Heart right ventricle (tissue), 16 donors: ENCODE results near the gene HSPA12A. TPM values are rescaled to one million over a fixed set of nuclear protein-coding genes. Genes with fewer than 3 reads are reported as not detected.

Experiments used
- ATAC-seq, 8 donors: fragments of 200-7000 bp; cut with Tn5 transposase; one replicate each; pipeline ENCODE4 v1.9.1; 2020; ENCODE audit warnings: mild to moderate bottlenecking in 8 of 8, moderate library complexity in 8 of 8, moderate number of reproducible peaks in 1 of 8
- DNase-seq, 2 donors: peaks; one replicate each; pipeline ENCODE4 v3.0.0-alpha.2; 2020
- H3K27ac ChIP-seq, 10 donors: fragments of 200-600 bp; sonication (generic) in 2 of 10; one replicate each; pipeline versions ENCODE4 v1.5.0 to v1.8.0; 2020 to 2022; ENCODE audit warnings: mild to moderate bottlenecking in 3 of 10
- H3K27me3 ChIP-seq, 7 donors: fragments of 200-600 bp; one replicate each; pipeline ENCODE4 v1.8.0; 2021 to 2022; ENCODE audit warnings: mild to moderate bottlenecking in 2 of 7
- H3K36me3 ChIP-seq, 9 donors: fragments of 200-600 bp; sonication (generic) in 1 of 9; one replicate each; pipeline versions ENCODE4 v1.5.0 to v1.8.0; 2020 to 2022; ENCODE audit warnings: mild to moderate bottlenecking in 2 of 9
- H3K4me1 ChIP-seq, 9 donors: fragments of 200-600 bp; sonication (generic) in 1 of 9; one replicate each; pipeline versions ENCODE4 v1.5.0 to v1.8.0; 2020 to 2022; ENCODE audit warnings: mild to moderate bottlenecking in 4 of 9
- H3K4me3 ChIP-seq, 10 donors: fragments of 200-600 bp; sonication (generic) in 2 of 10; one replicate each; pipeline versions ENCODE4 v1.5.0 to v1.8.0; 2020 to 2022; ENCODE audit warnings: mild to moderate bottlenecking in 7 of 10, moderate library complexity in 2 of 10
- H3K9me3 ChIP-seq, 11 donors: fragments of 200-600 bp in 10 of 11; sonication (generic) in 2 of 11; one replicate each; pipeline versions ENCODE4 v1.5.0 to v1.8.0; 2013 to 2022; ENCODE audit warnings: mild to moderate bottlenecking in 2 of 11, control low read depth in 1 of 11, moderate library complexity in 1 of 11
- CTCF ChIP-seq, 9 donors: fragments of 200-600 bp; sonication (generic) in 2 of 9; IDR thresholded peaks; one replicate each; pipeline versions ENCODE4 v1.5.0 to v1.8.0; 2021 to 2022; ENCODE audit warnings: antibody characterized with exemption in 9 of 9, mild to moderate bottlenecking in 5 of 9, moderate library complexity in 1 of 9
- WGBS, 2 donors: extraction: QIAGEN DNeasy Blood & Tissue Kit; methylation state at CpG; one replicate each; pipeline ENCODE4 v1.1.7; 2013; ENCODE audit warnings: inconsistent platforms in 1 of 2; 5-methylcytosine and 5-hydroxymethylcytosine counted together
- intact Hi-C, 10 donors: fragments of 100-400 bp; cut with DNase I; formaldehyde crosslinking; loops; one replicate each; pipeline versions ENCODE4 v1.11.1 to v1.14.2; 2022
- polyA plus RNA-seq, 2 donors: library from polyadenylated mRNA; stranded (reverse); fragments of 200-250 nt; gene quantifications; one replicate each; pipeline ENCODE4 v1.2.3, GENCODE V29; 2013
- total RNA-seq, 10 donors: library from RNA; stranded (reverse); fragmentation: NEBNext Ultra II Directional in 3 of 10; extraction: Animal tissue kit (Norgen Biotek cat#: 25700) in 3 of 10; gene quantifications; one replicate each; pipeline versions ENCODE4 v1.2.1 to v1.2.4, GENCODE V29; 2021 to 2023
- donor health status: Arrhythmogenic right ventricular cardiomyopathy.
- donor health status: ischemic (EF 13 %, LVEDD 7.1; RV severe dilation, severe dysfunction).
- donor health status: healthy with polysubstance abuse.
- donor health status: DM: no; HTN: yes; CAD: no.
- donor health status: DM: no; HTN: no; CAD: no.
- donor health status: ischemic (EF 25% LVEDD 6.9; RV normal size, moderate dysfunction).
- donor health status: ischemic (EF 25% LVEDD 5.7; RV mildly dilated, moderate dysfunction).
- donor health status: healthy.
- donor health status: DM: yes; HTN: yes; CAD: no.
- donor health status: Ischemic cardiomyopathy.
- donor health status: ischemic (EF 35%, LVEDD 5.7; RV mildly dilated, moderate dysfunction).
- donor health status: nonischemic (EF 11% LVEDD 7.7; RV severe dilation, severe dysfunction).
- donor health status: DM: yes; HTN: yes; CAD: no.
- donor health status: PGD.
- donor health status: ischemic (EF 29% LVEDD 5.4; RV normal size, mild dysfunction).
- donor health status: nonischemic (EF 23%, LVEDD 6.1; RV moderate dilation, normal function).

Gene HSPA12A
- total and polyA plus RNA-seq, 12 donors, result 5.1 to 18.1 (median 10.2) TPM

- Histone ChIP-seq H3K36me3 (no peaks in the 10 kb centered on the region), H3K27ac (no peak overlapping the region), H3K27me3 (peaks cover 0 to 7% (median 0%) of the 10 kb centered on the region in 7 donors), H3K4me3 (no peak overlapping the region), H3K4me1 (no peaks in the 10 kb centered on the region), H3K9me3 (no peaks in the 10 kb centered on the region)
- WGBS, 2 donors, result 86 to 87% methylated on average over 16 of the region's 16 CpGs
- intact Hi-C loops, result no loop called here
- no peak for TF ChIP-seq CTCF (IDR thresholded peaks at IDR 0.05)
- ATAC-seq (no peak), DNase-seq (no peak)
Observed at GRCh38 chr10:116779076-116779687, 36.8 kb upstream of the HSPA12A start.

- peaks cover 0 to 7% (median 0%) of the 10 kb centered on the region in 7 donors for H3K27me3 ChIP-seq
- no peaks in the 10 kb centered on the region for H3K9me3 ChIP-seq
- TF ChIP-seq CTCF (IDR thresholded peaks at IDR 0.05), result no peak
- 81 to 84% methylated on average over 8 of the region's 8 CpGs for WGBS, 2 donors
- ATAC-seq (no peak), DNase-seq (no peak)
- H3K4me3 ChIP-seq, result no peak overlapping the region
- peaks cover 0 to 2% (median 0%) of the 10 kb centered on the region in 9 donors for H3K4me1 ChIP-seq
- H3K36me3 ChIP-seq, result no peaks in the 10 kb centered on the region
- no peak overlapping the region for H3K27ac ChIP-seq
- intact Hi-C loops, result no loop called here
Observed at GRCh38 chr10:116777006-116777405, 34.6 kb upstream of the HSPA12A start.

DNA sequence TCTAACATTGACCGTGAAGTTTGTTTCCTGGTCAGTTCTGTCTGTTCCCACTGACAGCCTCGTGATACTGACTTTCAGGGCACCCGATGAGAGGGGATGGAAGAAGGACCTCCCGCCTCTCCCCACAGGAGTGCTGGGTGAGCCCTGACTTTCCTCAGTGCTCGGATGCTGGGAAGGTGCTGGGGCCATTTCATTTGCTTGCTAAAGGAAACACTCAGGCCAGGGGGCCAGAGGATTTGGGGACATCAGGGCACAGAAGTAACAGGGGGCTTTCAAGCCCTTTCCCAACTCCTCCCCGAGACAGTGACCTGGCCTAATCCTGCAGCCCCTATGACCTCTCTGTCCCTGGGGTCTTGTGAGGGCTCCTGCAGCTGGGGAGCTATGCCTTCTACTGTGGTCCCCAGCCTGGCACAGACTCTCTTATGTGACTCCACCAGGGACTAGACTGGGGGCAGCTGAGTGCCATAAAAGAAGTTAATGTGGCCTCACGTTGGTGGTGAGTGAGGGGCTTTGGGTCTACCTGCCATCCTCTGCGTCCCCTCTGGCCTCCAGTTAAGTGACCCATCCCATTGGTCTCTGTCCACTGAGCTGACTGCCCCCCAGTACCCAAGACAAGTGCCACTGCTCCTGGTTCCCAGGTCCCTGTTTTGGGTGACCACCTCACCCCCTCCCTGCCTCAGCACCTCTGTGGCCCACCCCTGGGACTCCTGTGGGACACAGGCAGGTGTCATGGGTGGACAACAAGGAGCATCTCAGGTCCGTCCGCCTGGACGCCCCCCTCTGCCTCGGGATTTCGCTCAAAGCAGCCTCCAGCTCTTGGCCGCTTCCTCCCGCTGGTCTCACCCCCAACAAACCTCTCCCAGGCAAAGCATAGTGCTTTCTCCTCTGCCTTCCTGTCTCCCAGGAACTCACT is 33.4 kb upstream of the HSPA12A start:
- H3K4me1 ChIP-seq, result peaks cover 0 to 15% (median 9%) of the 10 kb centered on the region in 9 donors
- H3K9me3 ChIP-seq, result no peaks in the 10 kb centered on the region
- TF ChIP-seq CTCF (IDR thresholded peaks at IDR 0.05), result no peak
- 78 to 88% methylated on average over 15 of the region's 15 CpGs for WGBS, 2 donors
- no peak for ATAC-seq
- no peak overlapping the region for H3K4me3 ChIP-seq
- no peak overlapping the region for H3K27ac ChIP-seq
- H3K27me3 ChIP-seq, result peaks cover 0 to 4% (median 0%) of the 10 kb centered on the region in 7 donors
- no peaks in the 10 kb centered on the region for H3K36me3 ChIP-seq
- no peak for DNase-seq
- intact Hi-C loops, result no loop called here

DNA sequence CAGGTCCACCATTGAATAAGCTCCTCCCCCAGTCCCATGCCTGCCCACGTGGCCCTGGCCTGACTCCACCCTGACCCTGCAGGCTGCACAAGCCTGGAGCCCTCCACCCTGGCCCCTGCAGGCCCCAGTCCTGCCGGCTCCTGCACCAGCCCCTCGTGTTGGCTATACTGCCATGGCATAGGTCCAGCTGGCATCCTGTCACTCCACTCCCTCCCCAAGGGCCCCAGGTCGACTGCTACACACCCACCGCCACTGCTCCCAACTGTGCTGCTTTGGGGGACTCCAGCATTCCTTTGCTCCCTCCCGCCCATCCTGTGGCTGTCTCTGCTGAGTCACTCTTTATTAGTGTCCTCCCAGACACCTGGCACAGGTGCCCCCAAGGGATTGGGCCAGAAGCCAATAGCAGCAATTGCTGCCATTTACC is 32.4 kb upstream of the HSPA12A start:
- TF ChIP-seq CTCF (IDR thresholded peaks at IDR 0.05), result no peak
- Histone ChIP-seq H3K4me1 (peaks cover 0 to 25% (median 9%) of the 10 kb centered on the region in 9 donors), H3K36me3 (no peaks in the 10 kb centered on the region), H3K9me3 (no peaks in the 10 kb centered on the region), H3K4me3 (no peak overlapping the region), H3K27ac (no peak overlapping the region), H3K27me3 (peaks cover 0 to 3% (median 0%) of the 10 kb centered on the region in 7 donors)
- DNase-seq (no peak), ATAC-seq (no peak)
- intact Hi-C loops, result loop anchor here in 1 of 10 donors (5.0 kb wide), 1 partner anchor 82 kb away; no protein-coding TSS in a partner anchor
- 26 to 45% methylated on average over 6 of the region's 6 CpGs for WGBS, 2 donors
